NCI-H1092 (cell line): ENCODE data around the gene LAP3.
A peak's percentile ranks its signal among the peaks of the same experiment; 100 is the strongest.
"Not testable (repeated sequence)": the region's sequence is repeated elsewhere in the genome, so short reads cannot be mapped to it uniquely, and the experiment has no call there.

ENCODE experiments used
- DNase-seq: peaks from one replicate; lab custom pipeline; 2025; lab: John Stamatoyannopoulos, UW

Gene LAP3

GRCh38 chr4:17561195-17561909, 15.6 kb upstream of the LAP3 start:
- no peak for DNase-seq

- no peak for DNase-seq
Observed at GRCh38 chr4:17562157-17562556, 14.8 kb upstream of the LAP3 start.

- DNase-seq, result no peak
Observed at GRCh38 chr4:17565846-17566245, 11.2 kb upstream of the LAP3 start.

- DNase-seq, result no peak
Observed at GRCh38 chr4:17567271-17567670, 9.7 kb upstream of the LAP3 start.

GRCh38 chr4:17574206-17574605, 2.8 kb upstream of the LAP3 start:
- DNase-seq, result no peak

- not testable (repeated sequence) for DNase-seq
Observed at GRCh38 chr4:17575177-17575576, 1.8 kb upstream of the LAP3 start.

- DNase-seq, result no peak
Observed at GRCh38 chr4:17577665-17578481, 875 bp downstream of the LAP3 start.

GRCh38 chr4:17578482-17578891, 1.5 kb downstream of the LAP3 start:
- DNase-seq, result no peak

GRCh38 chr4:17580969-17581368, 4.0 kb downstream of the LAP3 start:
- no peak for DNase-seq

GRCh38 chr4:17583276-17583675, 6.3 kb downstream of the LAP3 start:
- DNase-seq, result no peak

- no peak for DNase-seq
Observed at GRCh38 chr4:17583941-17584340, 6.9 kb downstream of the LAP3 start.

GRCh38 chr4:17584521-17585213, 7.7 kb downstream of the LAP3 start:
- no peak for DNase-seq

GRCh38 chr4:17587094-17587822, 10.3 kb downstream of the LAP3 start:
- no peak for DNase-seq

GRCh38 chr4:17589355-17589754, 12.4 kb downstream of the LAP3 start:
- no peak for DNase-seq

GRCh38 chr4:17595471-17596005, 18.5 kb downstream of the LAP3 start:
- no peak for DNase-seq

GRCh38 chr4:17597517-17597916, 20.5 kb downstream of the LAP3 start:
- peak; percentile 14 for DNase-seq

- no peak for DNase-seq
Observed at GRCh38 chr4:17599826-17600225, 22.8 kb downstream of the LAP3 start.

- DNase-seq, result no peak
Observed at GRCh38 chr4:17605236-17605635, 28.2 kb downstream of the LAP3 start.

- DNase-seq, result no peak
Observed at GRCh38 chr4:17613761-17614415, 36.9 kb downstream of the LAP3 start.

- DNase-seq, result peak; percentile 93
Observed at GRCh38 chr4:17614416-17615299, 37.7 kb downstream of the LAP3 start, which contains the start of gene MED28. Gene MED28 (plus strand): TSS chr4:17614641. CDS start chr4:17614655, 14 bp downstream.
